ENCODE measurements around the gene COL20A1. TPM values are rescaled to one million over a fixed set of nuclear protein-coding genes. Genes with fewer than 3 reads are reported as not detected.

COL20A1 gene
- polyA plus RNA-seq, 2 of the 4 experiments (the other 2 are of a cell fraction) = 0.21 to 0.93 TPM

GRCh38 chr20:63344616-63345327, 51.8 kb downstream of the COL20A1 start:
- DNase-seq (ENCODE audit: low read depth in 1 of 2, low spot score in 1 of 2) = no peak
- no peak for ATAC-seq
- CTCF ChIA-PET = interaction anchor here (1.6 kb wide), 1 partner anchor 35 kb away, joined by 10 read pairs; no protein-coding TSS in a partner anchor
- Histone ChIP-seq H3K9me3 (no peaks in the 10 kb centered on the region; the same call in 2 of the 3 replicates), H3K4me1 (no peaks in the 10 kb centered on the region), H3K27ac (no peak overlapping the region), H3K4me2 (no peak overlapping the region), H3K4me3 (no peak overlapping the region)
- TF ChIP-seq REST (IDR thresholded peaks at IDR 0.05) = no peak
- TF ChIP-seq ELK1 (IDR thresholded peaks at IDR 0.05; ENCODE audit: low read depth, low read length) = no peak
- FAIRE-seq = no peak
- WGBS (ENCODE audit: missing lambda C conversion rate) = 59% methylated on average over 11 of the region's 21 CpGs
- POLR2A ChIA-PET = no interaction called here

- H3K9me3 ChIP-seq = no peaks in the 10 kb centered on the region
- H3K4me1 ChIP-seq = no peaks in the 10 kb centered on the region
- CTCF ChIA-PET = interaction anchor here (0.6 to 1.8 kb wide), 6 partner anchors 11 to 181 kb away, joined by 3 to 7 read pairs (median 3); no protein-coding TSS in a partner anchor
- H3K4me2 ChIP-seq = no peak overlapping the region
- no peak for ATAC-seq
- POLR2A ChIA-PET = no interaction called here
- no peak for DNase-seq (ENCODE audit: low read depth in 1 of 2, low spot score in 1 of 2)
- H3K4me3 ChIP-seq = no peak overlapping the region
- FAIRE-seq = no peak
- 69% methylated on average over 14 of the region's 27 CpGs for WGBS (ENCODE audit: missing lambda C conversion rate)
- no peak overlapping the region for H3K27ac ChIP-seq
- TF ChIP-seq PHF8 (IDR thresholded peaks at IDR 0.05; ENCODE audit: borderline replicate concordance, low read depth) (no peak), NR3C1 (IDR thresholded peaks at IDR 0.05) (no peak), NPAS2 (CRISPR knock-in tag; IDR thresholded peaks at IDR 0.05; ENCODE audit: borderline replicate concordance) (no peak), FOXS1 (CRISPR knock-in tag; IDR thresholded peaks at IDR 0.05) (no peak), HOXB5 (CRISPR knock-in tag; IDR thresholded peaks at IDR 0.05) (no peak), HMGXB4 (CRISPR knock-in tag; IDR thresholded peaks at IDR 0.05; ENCODE audit: borderline replicate concordance) (no peak), MAFK (IDR thresholded peaks at IDR 0.05; ENCODE audit: partially characterized antibody) (no peak), KDM5A (IDR thresholded peaks at IDR 0.05) (no peak), E2F6 (IDR thresholded peaks at IDR 0.05; ENCODE audit: borderline replicate concordance, low read depth) (no peak)
Observed at GRCh38 chr20:63345328-63346100, 52.5 kb downstream of the COL20A1 start.

Data from A549 (cell line).